Large intestine (tissue), 3 donors: ENCODE measurements around the gene MAP9. TPM values are rescaled to one million over a fixed set of nuclear protein-coding genes. Genes with fewer than 3 reads are reported as not detected.

Experiments
- DNase-seq, 2 donors: peaks; one replicate each; pipeline versions ENCODE4 v3.0.0 to v3.0.0-alpha.2; 2013
- H3K27ac ChIP-seq: one replicate; pipeline ENCODE4 v1.5.1; 2013; ENCODE audit warnings: low read length
- H3K27me3 ChIP-seq: 2 replicates; pipeline ENCODE4 v1.6.1; 2013; ENCODE audit warnings: low read length; ENCODE audit not compliant: control insufficient read depth, insufficient read depth
- H3K36me3 ChIP-seq: 2 replicates; pipeline ENCODE4 v1.6.1; 2013; ENCODE audit warnings: low read length; ENCODE audit not compliant: control insufficient read depth, insufficient read depth
- H3K4me1 ChIP-seq: one replicate; pipeline ENCODE4 v1.6.1; 2013; ENCODE audit warnings: low read length; ENCODE audit not compliant: control insufficient read depth, insufficient read depth
- H3K4me3 ChIP-seq: one replicate; pipeline ENCODE4 v1.5.1; 2013; ENCODE audit warnings: low read length
- H3K9me3 ChIP-seq: one replicate; pipeline ENCODE4 v1.6.1; 2013; ENCODE audit warnings: mild to moderate bottlenecking, low read depth, low read length, moderate library complexity; ENCODE audit not compliant: control insufficient read depth
- WGBS: methylation state at CpG from one replicate; pipeline ENCODE4 v1.1.5; 2013; ENCODE audit warnings: low lambda C conversion rate; ENCODE audit not compliant: insufficient coverage; 5-methylcytosine and 5-hydroxymethylcytosine counted together
- polyA plus RNA-seq: library from polyadenylated mRNA; unstranded; fragments of 120-200 nt; gene quantifications from one replicate; pipeline ENCODE4 v1.2.1, GENCODE V29; 2013

MAP9 gene
- polyA plus RNA-seq, 1 donor, result 7.4 TPM

DNA sequence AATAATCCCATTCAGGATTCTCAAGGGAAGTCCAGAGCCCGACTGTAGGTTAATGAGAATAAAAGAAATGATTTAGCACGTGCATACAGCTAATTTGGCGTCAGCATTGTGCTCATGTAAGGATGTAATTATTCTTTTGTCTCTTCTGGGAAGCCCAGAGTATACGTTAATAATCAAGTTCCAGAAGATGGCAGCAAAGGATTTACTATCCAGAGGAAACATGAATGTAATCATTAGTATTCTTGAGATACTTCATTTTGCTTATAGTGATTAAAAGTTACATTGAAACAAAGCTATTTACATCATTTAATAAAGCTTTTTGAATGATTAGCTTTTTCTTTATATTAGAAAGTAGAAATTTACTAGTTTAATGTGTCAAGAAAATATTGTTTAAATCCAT, 27.1 kb upstream of the MAP9 start:
- Histone ChIP-seq H3K36me3 (no peaks in the 10 kb centered on the region), H3K27ac (no peak overlapping the region), H3K4me3 (no peak overlapping the region), H3K9me3 (no peaks in the 10 kb centered on the region), H3K4me1 (no peaks in the 10 kb centered on the region), H3K27me3 (peaks cover 3% of the 10 kb centered on the region)
- WGBS, result no CpG with 5 or more reads among the region's 4 CpGs
- DNase-seq, result peak in 1 of 2 donors; percentile 14

DNA sequence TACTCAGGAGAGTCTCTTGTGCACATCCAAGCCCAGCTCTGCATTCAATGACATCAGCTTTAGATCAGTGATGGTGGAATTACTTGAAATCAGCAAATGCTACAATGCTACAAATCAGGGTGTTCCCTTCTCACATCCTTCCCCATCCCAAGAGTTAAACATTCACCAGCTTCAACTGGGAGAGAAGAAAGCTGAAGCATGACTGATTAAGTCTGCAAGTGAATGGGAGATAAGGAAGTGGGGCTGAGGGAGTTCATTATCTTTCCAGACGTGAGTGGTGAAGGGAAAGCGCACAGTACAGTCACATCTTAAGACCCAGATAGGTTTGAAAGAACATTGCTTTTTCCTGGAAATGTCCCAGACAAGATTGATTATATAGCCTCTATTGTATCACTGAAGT, 26.2 kb upstream of the MAP9 start:
- WGBS, result 20% methylated on average over 1 of the region's 2 CpGs
- Histone ChIP-seq H3K27ac (no peak overlapping the region), H3K4me1 (no peaks in the 10 kb centered on the region), H3K9me3 (no peaks in the 10 kb centered on the region), H3K27me3 (peaks cover 8% of the 10 kb centered on the region), H3K36me3 (no peaks in the 10 kb centered on the region), H3K4me3 (no peak overlapping the region)
- DNase-seq, result peak; percentile 40 to 48

DNA sequence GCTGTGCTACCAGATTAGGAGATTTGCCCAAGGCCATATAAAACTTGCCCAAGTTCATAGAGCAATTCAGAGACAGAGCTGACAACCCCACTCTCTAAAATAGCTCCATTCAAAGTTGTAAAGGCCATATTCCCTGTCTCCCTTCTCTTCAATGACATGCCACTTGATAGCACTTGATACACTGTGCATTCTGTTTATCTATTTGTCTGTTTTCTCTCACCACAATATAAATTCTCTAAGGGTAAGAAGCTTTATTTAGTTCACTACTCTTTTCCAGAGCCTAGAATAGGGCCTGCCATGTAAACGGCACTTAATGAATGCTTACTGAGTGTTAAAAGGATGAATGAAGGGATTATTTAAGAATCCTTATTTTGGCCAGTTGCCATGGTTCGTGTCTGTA, 24.1 kb upstream of the MAP9 start:
- 100% methylated on average over 1 of the region's 2 CpGs for WGBS
- H3K4me3 ChIP-seq, result no peak overlapping the region
- peaks cover 8% of the 10 kb centered on the region for H3K27me3 ChIP-seq
- no peak for DNase-seq
- no peaks in the 10 kb centered on the region for H3K4me1 ChIP-seq
- H3K9me3 ChIP-seq, result no peaks in the 10 kb centered on the region
- H3K36me3 ChIP-seq, result no peaks in the 10 kb centered on the region
- no peak overlapping the region for H3K27ac ChIP-seq

DNA sequence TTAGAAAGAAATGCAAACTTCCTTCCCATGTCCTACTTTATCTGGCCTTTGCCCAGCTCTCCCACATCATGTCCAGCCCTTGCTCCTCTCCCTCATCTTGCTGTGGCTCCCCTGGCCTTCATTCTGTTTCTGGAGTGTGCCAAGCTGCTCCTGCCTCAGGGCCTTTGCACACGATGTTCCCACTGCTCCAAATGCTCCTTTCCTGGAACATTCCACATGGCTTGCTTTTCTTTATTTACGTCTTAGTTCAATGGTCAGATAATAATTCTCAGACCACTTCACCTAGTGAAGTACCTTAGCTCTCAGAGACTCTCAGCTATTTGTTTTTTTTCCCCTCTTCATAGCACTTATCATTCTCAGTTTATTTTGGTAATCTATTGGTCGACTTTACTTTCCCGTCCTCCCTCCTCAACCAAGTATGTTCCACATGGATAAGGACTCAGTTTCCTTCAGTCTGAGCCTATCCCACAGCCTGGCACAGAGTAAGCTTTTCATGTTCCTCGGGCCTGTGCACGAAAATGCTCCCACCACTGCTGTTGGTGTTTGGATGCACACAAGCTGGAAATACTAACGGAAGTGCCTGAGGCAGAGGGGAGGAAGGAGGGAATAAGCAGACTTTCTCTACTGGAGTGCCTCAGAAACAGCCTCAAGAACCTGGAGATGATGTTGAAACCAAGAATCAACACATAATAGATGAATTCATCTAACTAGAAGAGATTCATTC, 23.4 kb upstream of the MAP9 start:
- no peaks in the 10 kb centered on the region for H3K4me1 ChIP-seq
- no peaks in the 10 kb centered on the region for H3K9me3 ChIP-seq
- H3K4me3 ChIP-seq, result no peak overlapping the region
- no peak overlapping the region for H3K27ac ChIP-seq
- H3K27me3 ChIP-seq, result peaks cover 8% of the 10 kb centered on the region
- WGBS, result 68% methylated on average over 4 of the region's 7 CpGs
- no peaks in the 10 kb centered on the region for H3K36me3 ChIP-seq
- DNase-seq, result no peak

DNA sequence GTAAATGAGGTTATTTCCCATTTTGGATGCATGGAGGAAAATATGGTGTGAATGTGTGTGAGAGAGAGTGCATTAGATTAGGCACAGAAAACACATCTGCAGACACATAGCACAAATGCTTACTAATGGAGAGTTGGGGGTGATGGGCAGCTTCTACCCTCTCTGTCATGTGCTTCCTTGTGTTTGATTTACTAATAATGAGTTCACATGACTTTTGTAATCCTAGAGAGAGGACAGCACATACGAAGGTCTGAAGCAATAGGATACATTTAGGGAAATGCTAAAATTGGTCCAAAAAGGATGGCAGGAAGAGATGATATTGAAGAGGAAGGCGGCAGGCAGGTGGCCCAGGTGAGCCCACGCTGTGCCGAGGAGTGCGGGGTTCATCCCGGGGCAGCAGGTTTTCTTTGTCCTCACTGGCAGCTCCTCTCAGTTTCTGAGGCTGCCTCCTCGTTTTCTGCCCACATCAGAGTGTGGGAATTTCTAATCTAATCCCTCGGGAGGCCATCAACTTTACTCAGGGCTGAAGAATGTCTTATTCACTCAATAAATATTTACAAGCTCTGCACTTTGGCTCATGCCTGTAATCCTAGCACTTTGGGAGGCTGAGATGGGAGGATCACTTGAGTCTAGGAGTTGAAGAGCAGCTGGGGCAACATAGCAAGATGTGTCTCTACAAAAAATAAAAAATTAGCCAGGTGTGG, 15.9 kb upstream of the MAP9 start:
- no peaks in the 10 kb centered on the region for H3K27me3 ChIP-seq
- peak in 1 of 2 donors; percentile 9 for DNase-seq
- H3K9me3 ChIP-seq, result peaks cover 3% of the 10 kb centered on the region
- no peaks in the 10 kb centered on the region for H3K36me3 ChIP-seq
- no peak overlapping the region for H3K27ac ChIP-seq
- WGBS, result 80% methylated on average over 1 of the region's 8 CpGs
- no peak overlapping the region for H3K4me3 ChIP-seq
- peaks cover 4% of the 10 kb centered on the region for H3K4me1 ChIP-seq

DNA sequence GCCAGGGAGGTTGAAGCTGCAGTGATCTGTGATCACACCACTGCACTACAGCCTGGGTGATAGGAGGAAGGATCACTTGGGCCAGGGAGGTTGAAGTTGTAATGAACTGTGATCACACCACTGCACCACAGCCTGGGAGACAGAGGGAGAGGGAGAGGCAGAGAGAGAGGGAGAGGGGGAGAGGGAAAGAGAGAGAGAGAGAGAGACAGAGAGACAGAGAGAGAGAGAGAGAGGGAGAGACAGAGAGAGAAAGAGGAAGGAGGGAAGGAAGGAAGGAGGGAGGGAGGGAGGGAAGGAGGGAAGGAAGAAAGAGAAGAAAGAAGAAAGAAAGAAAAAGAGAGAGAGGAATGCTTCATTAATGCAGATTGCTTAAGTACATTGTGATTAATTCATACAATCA, 15.2 kb upstream of the MAP9 start:
- H3K27me3 ChIP-seq, result no peaks in the 10 kb centered on the region
- peaks cover 4% of the 10 kb centered on the region for H3K4me1 ChIP-seq
- H3K27ac ChIP-seq, result no peak overlapping the region
- H3K36me3 ChIP-seq, result no peaks in the 10 kb centered on the region
- H3K9me3 ChIP-seq, result peaks cover 3% of the 10 kb centered on the region
- DNase-seq, result no peak
- H3K4me3 ChIP-seq, result no peak overlapping the region

DNA sequence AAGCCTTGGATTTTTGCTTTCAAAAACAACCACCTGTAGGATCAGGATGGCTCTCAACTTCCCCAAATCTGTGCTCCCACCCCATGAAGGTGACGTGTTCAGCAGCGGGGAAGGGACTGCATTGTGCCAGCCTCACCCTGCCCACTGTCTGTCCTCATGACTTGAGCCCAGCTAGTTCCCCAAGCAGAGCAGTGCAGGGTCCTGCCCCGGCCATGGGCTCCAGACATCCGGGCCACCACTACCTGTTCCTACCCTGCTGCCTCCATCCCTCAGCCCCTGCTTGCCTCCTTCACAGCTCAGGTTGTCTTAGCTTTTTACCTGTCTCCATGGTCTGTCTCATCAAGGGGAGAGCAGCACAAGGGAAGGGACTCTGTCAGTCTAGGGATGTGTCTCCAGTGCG, 11.4 kb upstream of the MAP9 start:
- no peak for DNase-seq
- no peaks in the 10 kb centered on the region for H3K27me3 ChIP-seq
- H3K9me3 ChIP-seq, result peaks cover 3% of the 10 kb centered on the region
- H3K4me1 ChIP-seq, result peaks cover 4% of the 10 kb centered on the region
- H3K36me3 ChIP-seq, result no peaks in the 10 kb centered on the region
- no peak overlapping the region for H3K27ac ChIP-seq
- WGBS, result 100% methylated on average over 1 of the region's 5 CpGs
- H3K4me3 ChIP-seq, result no peak overlapping the region

DNA sequence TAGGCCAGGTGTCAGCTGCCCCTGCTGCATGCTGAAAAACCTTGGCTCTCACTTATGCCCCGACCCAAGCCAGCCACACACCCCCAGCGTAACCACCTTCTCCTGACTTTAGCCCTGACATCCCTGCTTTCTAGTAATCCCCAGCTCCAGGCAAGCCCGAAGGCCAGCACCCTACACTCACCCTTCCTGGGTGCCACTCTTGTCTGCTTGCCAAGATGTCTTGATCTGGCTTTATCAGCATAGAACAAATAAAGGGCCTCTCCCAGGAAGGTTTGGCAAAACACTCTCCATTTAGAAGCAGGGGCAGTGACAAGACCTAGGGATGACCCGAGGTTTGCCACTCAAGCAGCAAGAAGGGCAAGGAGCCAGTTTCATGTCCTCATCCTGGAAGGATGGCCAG, 6.8 kb upstream of the MAP9 start:
- no peaks in the 10 kb centered on the region for H3K4me1 ChIP-seq
- no peak for DNase-seq
- no peaks in the 10 kb centered on the region for H3K27me3 ChIP-seq
- no peaks in the 10 kb centered on the region for H3K9me3 ChIP-seq
- H3K36me3 ChIP-seq, result no peaks in the 10 kb centered on the region
- H3K4me3 ChIP-seq, result no peak overlapping the region
- WGBS, result no CpG with 5 or more reads among the region's 4 CpGs
- no peak overlapping the region for H3K27ac ChIP-seq

DNA sequence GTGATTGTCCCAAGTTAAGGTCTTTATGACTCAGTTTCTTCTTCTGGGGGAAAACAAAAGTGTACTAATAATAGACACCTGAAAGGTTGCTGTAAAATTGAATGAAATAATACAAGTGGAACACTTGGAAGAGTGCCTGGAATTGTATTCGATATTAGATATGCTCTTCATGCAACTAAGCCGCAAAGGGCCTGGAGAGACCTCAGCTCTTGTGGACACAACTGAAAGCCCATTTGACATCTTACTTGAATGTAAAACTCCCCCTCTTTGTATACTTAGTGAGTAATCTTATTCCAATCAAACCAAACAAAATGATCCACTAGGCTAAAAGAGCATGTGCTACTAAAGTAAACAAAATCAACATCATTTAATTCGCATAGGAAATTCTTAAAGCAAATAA, 511 bp upstream of the MAP9 start:
- Histone ChIP-seq H3K4me1 (no peaks in the 10 kb centered on the region), H3K27me3 (peaks cover 5% of the 10 kb centered on the region), H3K4me3 (no peak overlapping the region), H3K27ac (no peak overlapping the region), H3K36me3 (no peaks in the 10 kb centered on the region), H3K9me3 (peaks cover 4% of the 10 kb centered on the region)
- no peak for DNase-seq
- 75% methylated on average over 1 of the region's 3 CpGs for WGBS

DNA sequence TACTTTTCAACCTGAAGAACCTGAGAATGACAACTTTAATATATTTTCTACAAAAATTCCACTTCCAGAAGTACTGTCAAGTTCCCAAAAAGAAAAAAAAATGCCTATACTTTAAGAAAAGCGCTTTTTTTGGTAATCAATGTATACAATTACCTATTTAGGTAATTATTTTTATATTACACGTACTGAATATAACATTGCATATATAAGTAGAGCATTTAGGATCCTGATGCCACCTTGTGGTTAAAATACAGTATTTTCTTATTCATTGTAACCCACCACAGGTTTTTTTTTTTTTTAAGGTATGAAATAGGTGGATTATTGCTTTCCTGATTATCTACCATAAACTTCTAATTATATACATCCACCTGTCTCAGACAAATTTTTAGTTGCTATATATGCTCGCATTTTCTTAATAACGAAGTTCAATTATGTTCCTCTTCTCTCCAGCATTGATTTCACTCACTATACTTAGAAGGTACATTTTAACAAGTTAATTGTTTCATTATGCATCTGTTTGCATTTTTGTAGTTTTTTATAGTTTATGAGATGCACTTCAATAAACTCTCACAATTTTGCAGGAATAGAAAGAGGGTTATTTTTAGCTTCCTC, 5.2 kb downstream of the MAP9 start:
- Histone ChIP-seq H3K9me3 (peaks cover 3% of the 10 kb centered on the region), H3K36me3 (no peaks in the 10 kb centered on the region), H3K27me3 (peaks cover 4% of the 10 kb centered on the region), H3K4me1 (no peaks in the 10 kb centered on the region), H3K27ac (no peak overlapping the region), H3K4me3 (no peak overlapping the region)
- no peak for DNase-seq
- WGBS, result 24% methylated on average over 3 of the region's 4 CpGs
